GM18868 (cell line): ENCODE data around the gene LRP11.
"Not testable (repeated sequence)": the region's sequence is repeated elsewhere in the genome, so short reads cannot be mapped to it uniquely, and the experiment has no call there.

Source experiments
- ATAC-seq: cut with Tn5 transposase; IDR thresholded peaks from one replicate; pipeline ENCODE4 v1.9.1; 2021; ENCODE audit warnings: mild to moderate bottlenecking, moderate library complexity; ENCODE audit not compliant: unreplicated experiment

Gene LRP11

DNA sequence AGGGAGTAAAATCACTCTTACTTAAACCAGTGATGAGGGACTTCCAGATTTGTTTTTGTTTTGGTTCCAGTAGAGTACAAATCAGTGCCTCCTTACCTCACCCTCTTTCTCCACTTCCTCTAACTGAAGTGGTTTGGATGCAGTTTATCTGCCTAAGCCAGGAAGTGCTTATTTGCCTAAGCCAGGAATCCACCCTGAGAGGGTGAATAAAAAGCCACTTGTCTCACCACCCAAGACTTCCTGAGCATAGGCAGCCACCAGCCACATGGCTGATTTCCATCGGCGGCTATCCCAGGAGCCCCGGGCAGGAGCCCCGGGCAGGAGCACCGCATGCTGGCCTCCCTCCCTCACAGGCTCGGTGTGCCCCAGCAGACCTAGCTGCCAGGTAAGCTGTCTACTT is 12.0 kb downstream of the LRP11 start:
- ATAC-seq: peak; percentile 76

DNA sequence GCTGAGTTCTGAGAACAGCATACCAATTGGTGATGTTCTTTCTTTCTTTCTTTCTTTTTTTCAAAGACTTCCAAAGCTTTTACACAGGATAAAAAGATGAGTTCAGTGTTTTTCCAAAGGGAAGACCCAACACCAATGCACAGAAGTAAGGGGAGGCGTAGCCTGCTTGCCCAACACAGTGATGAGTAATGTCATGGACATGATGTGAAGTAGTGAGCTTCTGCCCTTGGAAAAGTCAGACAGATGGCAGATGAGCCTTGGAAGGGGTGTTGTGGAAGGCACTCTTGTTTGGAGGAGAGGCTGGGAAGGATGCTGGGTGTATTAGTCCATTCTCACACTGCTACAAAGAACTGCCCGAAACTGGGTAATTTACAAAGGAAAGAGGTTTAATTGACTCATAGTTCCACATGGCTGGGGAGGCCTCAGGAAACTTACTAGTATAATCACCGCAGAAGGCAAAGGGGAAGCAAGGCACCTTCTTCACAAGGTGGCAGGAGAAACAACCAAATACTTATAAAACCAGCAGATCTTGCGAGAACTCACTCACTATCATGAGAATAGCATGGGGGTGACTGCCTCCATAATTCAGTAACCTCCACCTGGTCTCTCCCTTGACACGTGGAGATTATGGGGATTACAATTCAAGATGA is 12.6 kb downstream of the LRP11 start:
- ATAC-seq: no peak

DNA sequence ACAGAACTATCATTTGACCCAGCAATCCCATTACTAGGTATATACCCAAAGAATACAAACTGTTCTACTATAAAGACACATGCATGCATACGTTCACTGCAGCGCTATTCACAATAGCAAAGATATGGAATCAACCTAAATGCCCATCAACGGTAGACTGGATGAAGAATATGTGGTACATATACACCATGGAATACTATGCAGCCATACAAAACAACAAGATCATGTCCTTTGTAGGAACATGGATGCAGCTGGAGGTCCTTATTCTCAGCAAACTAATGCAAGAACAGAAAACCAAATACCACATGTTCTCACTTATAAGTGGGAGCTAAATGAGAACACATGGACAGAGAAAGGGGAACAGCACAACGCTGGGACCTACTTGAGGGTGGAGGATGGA is 15.8 kb downstream of the LRP11 start:
- ATAC-seq: not testable (repeated sequence)

DNA sequence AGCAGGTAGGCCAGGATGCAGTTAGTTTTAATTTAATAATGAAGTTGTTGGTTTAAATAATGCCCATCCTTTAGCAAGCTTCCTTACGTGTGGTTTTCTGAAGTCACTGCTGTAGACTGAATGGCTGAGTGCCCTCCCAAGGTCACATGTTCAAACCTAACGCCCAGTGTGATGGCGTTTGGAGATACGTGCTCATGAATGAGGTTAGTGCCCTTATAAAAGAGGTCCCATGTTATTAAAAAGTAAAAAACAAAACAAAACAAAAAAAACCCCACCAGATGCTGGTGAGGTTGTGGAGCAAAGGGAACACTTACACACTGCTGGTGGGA is 16.3 kb downstream of the LRP11 start:
- ATAC-seq: no peak

DNA sequence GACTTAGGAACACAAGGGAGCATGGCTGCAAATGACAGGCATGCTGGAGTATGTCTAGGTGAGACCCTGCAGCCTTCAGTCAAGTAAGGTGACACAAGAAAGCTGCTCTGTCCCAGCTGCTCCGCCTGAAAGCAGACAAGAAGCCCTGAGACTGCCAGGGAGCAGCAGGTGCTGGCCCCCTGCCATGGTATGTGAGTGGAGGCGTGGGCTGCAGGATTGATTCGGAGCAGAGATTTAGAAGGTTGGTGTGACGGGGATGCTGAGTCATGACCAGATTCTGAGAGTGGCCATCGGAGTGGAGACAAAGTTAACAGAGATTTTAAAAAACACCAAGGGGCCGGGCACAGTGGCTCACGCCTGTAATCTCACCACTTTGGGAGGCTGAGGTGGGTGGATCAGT is 17.8 kb downstream of the LRP11 start:
- ATAC-seq: no peak

DNA sequence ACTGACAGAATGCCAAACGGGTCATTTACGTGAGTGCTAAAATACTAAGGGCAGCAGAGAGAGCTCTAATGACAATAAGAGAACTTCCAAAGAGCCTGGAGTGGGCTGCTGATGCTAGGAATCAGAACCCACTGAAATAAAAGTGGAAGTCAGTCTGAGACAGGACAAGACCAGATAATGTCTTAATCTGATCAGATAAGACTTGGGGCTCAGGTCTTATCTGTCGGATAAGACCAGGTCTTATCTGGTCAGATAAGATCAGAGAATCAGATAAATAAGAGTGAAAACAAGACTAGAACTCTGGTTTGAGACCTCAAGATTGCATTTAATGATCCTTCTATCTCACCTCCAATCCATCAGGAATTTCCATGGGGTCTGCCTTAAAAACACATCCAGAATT is 18.6 kb downstream of the LRP11 start:
- ATAC-seq: no peak

DNA sequence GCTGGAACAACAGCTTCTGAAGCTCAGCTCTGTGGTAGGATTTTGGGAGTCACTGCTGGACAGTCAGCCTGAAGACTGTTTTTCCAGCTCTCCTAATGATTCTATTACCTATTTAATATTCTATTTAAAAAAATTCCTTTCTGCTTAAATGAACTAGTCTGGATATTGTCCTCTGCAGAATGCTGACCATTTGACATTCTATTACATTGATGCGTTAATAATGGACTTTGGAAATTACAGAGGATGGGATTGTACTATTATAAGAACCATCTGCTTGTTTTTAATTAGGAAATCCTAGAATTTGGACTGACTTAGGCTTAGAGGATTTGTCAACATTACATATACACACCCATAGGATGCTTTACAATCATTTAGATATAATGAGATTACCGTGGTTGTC is 19.7 kb downstream of the LRP11 start:
- no peak for ATAC-seq

DNA sequence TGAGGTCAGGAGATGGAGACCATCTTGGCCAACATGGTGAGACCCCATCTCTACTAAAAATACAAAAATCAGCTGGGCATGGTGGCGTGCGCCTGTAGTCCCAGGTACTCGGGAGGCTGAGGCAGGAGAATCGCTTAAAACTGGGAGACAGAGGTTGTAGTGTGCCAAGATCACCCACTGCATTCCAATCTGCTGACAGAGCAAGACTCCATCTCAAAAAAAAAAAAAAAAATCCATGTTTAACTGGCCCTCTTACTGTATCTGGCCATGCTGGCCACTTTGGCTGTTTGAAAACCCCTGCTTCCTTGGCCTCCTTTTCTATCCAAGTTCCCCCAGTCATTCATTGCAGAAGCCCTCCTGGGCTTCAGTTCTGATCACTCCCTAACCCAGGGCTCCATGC is 20.1 kb downstream of the LRP11 start:
- not testable (repeated sequence) for ATAC-seq

DNA sequence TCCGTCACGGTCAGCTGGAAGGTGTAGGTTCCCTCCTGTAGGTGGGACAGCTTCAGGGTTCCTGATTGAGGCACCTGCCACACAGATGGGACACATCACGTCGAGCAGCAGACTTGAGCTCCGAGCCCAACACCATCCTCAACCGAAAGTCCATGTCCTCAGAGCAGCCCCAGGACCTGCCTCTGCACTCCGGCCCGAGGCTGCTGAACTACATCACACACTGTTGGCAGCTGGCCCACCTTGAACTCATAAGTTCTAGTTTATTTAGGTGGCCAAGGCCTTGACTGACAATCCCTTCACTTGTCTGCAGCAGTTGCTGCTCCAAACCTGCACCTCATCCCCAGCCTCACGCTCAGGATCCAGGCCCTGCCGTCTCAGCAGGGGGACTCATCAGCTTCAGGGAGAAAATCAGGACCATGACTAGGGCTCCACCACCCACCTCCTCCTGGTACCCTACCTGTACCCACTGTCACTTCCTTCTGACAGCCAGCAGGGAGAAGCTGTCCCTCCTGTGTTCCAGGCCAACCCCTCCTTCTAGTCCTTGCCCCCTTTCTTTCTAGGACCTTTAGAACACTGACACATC is 21.0 kb downstream of the LRP11 start:
- ATAC-seq: no peak

DNA sequence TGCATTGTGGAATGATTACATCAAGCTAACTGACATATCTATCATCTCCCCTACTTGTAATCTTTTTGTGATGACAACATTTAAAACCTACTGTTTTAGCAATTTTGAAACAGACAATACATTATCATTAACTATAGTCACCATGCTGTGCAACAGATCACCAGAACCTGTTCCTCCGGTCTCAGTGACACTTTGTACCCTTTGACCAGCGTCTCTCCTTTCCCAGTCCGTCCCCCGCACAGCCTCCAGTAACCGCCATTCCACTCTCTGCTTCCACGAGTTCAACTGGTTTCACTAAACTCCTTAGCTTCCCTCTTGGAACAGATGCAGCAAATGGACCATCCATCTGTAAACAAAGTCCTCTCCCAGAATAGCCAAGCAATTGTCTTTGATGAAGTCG is 21.8 kb downstream of the LRP11 start:
- ATAC-seq: no peak

DNA sequence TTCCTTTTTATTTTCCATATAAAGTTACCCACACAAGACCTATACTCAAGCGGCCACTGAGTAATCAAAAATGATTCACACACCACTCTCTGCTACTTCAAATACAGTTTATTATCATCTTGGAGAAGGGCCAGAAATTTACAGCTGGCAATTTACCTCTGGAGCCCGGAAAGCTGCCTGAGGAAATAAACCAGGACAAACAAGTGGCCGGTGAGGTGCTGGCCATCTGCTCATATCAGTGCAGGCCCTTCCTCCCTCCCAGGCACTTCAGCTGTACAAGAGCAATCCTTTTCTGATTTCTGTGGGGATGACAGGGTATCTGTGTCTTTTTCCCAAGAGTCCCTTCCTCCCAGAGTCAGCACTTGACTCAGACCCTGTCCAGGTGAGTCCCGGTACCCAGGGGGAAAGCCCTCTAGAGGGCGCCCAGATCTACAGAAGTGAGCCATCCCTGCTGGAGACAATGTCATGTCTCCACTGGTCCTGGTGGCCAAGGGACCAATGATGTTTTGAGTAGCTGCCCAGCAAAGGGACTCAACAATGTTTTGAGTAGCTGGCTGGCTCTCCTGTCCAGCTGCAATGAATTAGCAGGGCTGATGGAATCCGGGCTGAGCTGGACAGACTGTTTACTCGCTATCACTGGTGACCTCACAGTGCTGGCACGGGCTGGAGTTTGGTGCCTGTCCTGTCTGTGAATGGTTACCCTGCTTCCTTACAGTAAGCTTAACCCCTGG is 23.6 kb downstream of the LRP11 start:
- peak; percentile 72 for ATAC-seq

DNA sequence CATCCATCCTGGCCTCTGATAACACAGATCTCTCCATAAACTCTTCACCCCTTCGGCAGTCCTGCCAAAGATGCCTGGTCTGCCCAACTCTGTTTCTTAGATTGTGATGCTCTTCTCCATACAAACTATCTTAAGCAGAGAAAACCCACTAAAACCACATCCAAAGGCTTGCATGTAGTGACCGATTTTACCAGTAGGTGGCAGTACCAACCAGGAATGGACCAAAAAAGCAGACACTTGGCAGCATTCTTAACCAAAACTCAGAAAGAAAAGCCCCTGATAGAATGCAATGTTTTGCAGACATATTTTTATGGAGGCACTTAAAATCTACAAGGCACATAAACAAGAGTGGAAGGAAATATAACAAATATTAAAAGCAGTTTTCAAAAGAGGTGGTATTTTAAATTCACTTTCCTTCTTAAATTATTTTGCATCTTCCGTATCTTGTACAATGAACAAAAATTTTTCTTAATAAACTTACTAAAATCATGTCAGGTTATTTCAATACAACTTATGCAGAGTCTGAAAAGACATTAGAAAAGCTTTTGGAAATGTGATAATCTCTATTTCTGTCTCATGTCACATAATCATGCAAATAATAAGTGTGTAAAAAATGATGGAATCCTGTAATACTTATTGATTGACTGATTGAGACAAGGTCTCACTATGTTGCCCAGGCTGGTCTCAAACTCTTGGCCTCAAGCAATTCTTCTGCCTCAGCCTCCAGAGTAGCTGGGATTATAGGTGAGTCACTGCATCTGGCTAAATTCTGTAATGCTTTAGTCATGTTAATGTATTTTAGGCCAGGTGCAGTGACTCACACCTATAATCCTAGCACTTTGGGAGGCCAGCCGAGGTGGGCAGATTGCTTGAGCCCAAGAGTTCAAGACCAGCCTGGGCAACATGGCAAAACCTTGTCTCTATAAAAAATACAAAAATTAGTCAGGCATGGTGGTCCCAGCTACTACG is 29.4 kb downstream of the LRP11 start:
- no peak for ATAC-seq

DNA sequence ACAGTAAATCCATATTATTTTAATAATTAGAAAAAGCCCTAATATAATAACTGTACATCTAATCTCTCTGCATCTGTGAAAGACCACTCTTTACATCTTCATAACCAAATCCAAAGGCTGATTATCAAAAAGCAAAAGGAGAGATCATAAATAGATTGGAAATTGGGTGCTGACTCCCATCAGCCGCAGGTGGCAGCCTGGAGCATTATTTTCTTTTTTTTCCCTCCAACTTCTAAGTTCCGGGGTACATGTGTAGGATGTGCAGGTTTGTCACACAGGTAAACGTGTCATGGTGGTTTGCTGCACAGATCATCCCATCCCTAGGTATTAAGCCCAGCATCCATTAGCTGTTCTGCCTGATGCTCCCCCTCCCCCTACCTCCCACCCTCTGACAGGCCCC is 30.5 kb downstream of the LRP11 start:
- ATAC-seq: no peak

DNA sequence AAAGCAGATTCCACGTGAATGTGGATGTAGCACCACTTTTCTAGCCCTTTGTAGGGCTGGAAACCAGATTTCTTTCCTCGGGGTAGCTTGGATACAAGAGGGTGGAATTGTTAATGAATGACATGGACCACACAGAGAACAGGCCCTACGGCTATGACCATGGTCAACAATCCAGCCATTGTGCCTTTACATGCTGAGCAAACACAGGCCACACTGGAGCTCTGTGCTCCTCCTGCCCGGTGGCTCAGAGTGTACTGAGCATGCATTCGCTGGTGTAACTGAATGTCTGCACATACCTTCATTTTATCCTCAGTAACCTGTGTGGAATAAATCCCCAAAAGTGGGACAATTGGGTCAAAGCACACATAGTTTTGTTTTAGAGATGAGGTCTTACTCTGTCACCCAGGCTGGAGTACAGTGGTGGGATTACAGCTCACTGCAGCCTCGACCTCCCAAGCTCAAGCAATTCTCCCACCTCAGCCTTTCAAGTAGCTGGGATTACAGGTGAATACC is 32.8 kb downstream of the LRP11 start:
- no peak for ATAC-seq

DNA sequence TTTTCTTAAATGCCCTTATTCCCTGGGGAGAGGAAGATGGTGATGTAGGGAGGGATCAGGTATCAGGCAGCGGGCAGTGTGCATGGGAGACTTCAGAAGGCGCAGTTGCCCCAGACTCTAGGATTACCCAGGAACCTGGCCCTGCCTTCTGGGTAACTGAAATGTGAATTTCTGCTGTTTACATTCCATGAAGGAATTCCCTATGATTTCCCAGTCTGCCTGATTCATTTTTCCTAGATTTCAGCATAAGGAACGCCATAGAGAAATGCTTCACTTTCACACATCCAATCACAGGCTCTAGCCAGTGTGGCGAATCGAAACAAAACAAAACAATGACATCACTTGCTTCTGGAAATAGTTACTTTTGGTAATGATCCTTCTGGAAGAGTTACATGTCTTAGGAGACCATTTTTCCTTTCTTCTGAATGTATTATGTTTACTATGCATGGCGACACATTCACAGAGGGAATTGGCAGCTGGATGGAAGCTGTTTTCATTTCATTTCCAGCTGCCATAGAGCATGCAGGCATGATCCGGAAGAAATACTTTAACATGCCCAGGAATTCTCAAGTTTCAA is 33.3 kb downstream of the LRP11 start:
- ATAC-seq: no peak

DNA sequence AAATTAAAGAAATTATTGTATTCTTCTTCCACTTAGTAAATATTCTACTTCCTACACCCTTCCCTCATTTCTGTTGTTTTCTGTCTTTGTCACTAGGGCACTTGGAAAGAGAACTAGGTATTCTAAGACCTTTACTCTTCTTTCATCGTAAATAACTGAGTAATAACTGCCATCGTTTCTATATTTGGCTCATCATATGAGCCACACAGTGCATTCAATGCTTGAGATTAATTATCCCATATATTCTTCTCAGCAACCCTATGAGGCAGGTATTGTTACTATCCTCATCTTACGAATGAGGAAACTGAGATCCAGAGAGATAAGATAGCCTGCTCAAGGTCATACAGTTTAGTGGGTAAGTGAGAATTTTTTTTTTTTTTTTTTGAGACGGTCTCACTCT is 38.9 kb downstream of the LRP11 start:
- ATAC-seq: no peak

DNA sequence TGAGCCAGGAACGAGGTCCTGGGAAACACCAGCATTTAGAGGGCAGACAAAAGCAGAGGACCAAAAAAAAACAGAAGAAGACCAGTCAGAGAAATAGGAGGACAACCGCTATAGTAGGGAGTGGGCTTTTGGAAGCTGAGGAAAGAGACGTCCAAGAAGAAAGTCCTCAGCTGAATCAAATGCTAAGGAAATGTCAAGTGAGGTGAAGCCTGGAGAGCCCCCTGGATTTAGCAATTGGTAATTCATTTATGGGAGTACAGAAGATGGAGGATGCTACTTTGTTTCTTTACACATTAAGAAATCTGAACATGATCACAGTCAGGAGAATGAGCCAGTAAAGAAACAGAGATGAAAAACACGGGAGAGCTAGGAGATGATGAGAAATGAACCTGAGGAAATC is 41.1 kb downstream of the LRP11 start:
- ATAC-seq: no peak

DNA sequence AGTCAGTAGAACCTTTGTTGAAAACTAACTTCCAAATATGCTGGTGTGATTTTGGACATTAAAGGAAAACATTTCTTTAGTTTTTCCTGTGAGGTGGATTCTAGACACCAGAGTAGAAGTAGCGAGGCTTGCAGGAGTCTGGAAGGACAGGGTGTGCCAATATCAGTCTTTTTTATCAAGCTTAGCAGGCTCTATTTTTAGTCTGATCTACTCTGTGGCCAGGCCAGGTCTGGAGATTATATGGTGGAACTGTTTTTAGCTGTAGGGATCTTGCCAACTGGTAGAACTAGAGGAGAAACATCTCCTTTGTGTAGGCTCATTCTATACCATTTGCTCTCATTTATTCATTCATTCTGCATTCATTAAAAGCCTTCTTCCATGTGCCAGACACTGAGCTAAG is 42.7 kb downstream of the LRP11 start:
- no peak for ATAC-seq

DNA sequence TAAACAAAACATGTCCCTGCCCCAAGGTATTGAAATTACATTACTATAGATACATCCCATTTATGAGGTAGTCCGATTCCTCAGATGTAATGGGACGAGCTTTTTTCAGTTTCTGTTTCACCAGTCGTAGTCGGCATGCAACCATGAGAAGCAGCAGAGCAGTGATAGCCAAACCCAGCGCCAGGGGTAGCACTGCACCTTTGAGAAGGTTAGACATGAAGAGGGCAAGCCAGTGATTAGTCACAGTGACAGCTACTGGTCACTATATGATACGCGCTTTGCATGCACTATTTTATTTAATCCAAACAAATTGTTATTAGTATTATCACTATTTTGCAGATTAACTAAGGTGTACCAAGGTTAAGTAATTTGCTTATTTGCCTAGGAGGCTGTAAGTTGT is 43.7 kb downstream of the LRP11 start:
- no peak for ATAC-seq

DNA sequence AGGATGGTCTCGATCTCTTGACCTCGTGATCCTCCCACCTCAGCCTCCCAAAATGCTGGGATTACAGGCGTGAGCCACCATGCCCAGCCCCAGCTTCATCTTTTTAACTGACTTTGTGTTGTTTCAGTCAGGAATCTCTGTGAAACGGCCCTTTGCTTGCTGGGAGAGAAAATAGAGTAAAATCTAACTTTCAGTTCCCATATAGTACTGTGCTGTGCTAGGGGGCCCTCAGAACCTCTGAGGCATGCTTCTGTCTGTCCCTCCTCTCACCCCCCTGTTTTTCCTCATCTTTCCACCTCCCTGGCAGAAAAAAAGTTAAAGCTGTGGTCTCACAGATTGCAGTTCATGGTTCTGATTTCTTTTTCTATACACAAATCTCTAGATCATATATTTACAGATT is 48.4 kb downstream of the LRP11 start:
- ATAC-seq: peak; percentile 83

DNA sequence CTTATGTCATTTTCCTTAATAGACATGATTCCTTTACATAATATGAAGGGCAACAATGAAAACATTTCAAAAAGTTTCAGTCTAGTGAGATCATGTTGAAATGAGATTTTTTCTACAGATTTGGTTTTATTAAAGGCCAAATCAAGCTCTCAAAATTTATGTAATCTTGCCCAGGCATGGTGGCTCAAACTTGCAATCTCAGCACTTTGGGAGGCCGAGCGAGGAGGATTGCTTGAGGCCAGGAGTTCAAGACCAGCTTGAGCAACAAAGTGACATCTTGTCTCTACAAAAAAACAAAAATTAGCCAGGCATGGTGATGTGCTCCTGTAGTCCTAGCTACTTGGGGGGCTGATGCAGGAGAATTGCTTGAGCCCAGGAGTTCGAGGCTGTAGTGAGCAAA is 50.8 kb downstream of the LRP11 start:
- ATAC-seq: no peak
